ENCODE results near the gene TAGLN.

TAGLN gene

DNA sequence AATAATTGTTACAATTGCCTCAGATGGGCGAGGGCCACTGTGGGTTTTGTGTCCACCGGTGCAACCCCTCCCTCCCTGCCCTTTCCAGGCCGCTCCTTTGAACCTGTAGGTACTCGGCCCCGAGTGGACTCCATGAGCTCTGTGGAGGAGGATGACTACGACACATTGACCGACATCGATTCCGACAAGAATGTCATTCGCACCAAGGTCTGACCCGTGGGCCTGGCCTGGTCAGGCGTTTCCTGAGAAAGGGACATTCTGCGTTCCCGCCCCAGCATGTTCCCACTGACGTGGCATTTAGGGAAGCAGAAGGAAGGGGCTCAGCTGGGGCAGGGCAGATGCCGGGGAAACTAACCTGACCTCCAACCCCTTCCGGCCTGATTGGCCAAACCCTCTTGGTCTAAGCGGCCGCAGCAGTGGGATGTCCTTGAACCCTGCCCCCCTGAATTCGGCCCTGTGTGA is 10.5 kb upstream of the TAGLN start:
- Histone ChIP-seq H3K4me3 (ENCODE audit: low read depth in 1 of 2, low read length in 2 of 2) (no peak overlapping the region), H3K4me2 (ENCODE audit: insufficient read depth, low read length) (no peak overlapping the region), H3K4me1 (ENCODE audit: insufficient read depth, low read length) (no peaks in the 10 kb centered on the region), H2AFZ (ENCODE audit: low read depth, low read length) (no peak overlapping the region), H3K36me3 (ENCODE audit: insufficient read depth, low read length) (peaks cover 22% of the 10 kb centered on the region; the same call in 1 of the 2 replicates), H3K9ac (ENCODE audit: low read depth, low read length) (no peak overlapping the region), H3K9me3 (ENCODE audit: insufficient read depth, low read length, severe bottlenecking) (no peaks in the 10 kb centered on the region), H3K27me3 (ENCODE audit: insufficient read depth, low read length, poor library complexity) (no peaks in the 10 kb centered on the region), H3K27ac (ENCODE audit: low read length) (no peak overlapping the region), H3K79me2 (ENCODE audit: insufficient read depth, low read length) (no peaks in the 10 kb centered on the region), H4K20me1 (ENCODE audit: insufficient read depth, low read length) (no peaks in the 10 kb centered on the region; the same call in 1 of the 2 replicates)
- ATAC-seq (ENCODE audit: insufficient read depth, low read depth) (no peak), DNase-seq (no peak)
- TF ChIP-seq EZH2 (IDR thresholded peaks at IDR 0.05; ENCODE audit: borderline replicate concordance, low read depth, low read length, severe bottlenecking): no peak
- TF ChIP-seq, protein P1, sequence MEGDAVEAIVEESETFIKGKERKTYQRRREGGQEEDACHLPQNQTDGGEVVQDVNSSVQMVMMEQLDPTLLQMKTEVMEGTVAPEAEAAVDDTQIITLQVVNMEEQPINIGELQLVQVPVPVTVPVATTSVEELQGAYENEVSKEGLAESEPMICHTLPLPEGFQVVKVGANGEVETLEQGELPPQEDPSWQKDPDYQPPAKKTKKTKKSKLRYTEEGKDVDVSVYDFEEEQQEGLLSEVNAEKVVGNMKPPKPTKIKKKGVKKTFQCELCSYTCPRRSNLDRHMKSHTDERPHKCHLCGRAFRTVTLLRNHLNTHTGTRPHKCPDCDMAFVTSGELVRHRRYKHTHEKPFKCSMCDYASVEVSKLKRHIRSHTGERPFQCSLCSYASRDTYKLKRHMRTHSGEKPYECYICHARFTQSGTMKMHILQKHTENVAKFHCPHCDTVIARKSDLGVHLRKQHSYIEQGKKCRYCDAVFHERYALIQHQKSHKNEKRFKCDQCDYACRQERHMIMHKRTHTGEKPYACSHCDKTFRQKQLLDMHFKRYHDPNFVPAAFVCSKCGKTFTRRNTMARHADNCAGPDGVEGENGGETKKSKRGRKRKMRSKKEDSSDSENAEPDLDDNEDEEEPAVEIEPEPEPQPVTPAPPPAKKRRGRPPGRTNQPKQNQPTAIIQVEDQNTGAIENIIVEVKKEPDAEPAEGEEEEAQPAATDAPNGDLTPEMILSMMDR (IDR thresholded peaks at IDR 0.05; ENCODE audit: borderline replicate concordance, extremely low read depth, low read length, poor library complexity, severe bottlenecking): no peak

DNA sequence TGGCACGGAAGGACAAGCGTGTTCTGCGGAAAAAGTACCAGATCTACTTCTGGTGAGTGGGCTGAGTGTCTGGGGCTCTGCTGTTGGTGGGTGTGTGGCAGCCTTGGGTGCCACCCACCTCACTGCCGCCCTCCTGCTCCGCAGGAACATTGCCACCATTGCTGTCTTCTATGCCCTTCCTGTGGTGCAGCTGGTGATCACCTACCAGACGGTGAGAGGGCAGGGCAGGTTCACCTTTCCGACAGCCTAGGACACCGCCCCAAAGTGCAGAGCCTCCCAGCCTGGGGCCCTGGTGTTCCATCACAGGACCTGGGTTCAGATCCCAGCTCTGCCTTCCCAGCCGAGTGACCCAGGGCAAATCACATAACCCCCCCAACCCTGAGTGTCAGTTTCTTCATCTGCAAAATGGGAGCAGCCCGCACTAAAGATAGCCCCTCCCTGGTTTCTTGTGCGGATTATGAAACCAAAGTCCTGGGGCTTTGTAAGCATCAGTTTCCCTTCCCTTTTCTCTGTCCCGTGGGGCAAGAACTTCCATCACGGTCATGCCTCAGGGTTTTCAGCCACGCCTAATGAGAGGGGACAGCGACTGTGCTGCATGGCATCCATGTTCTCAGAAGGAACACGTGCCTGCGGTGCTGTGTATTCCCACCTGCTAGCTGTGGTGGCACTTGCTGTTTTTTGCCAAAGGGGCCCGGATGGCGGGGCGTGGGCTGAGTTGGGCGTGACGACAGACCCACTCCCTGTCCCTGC is 9.8 kb upstream of the TAGLN start:
- ATAC-seq (ENCODE audit: insufficient read depth, low read depth) (no peak), DNase-seq (no peak)
- Histone ChIP-seq H2AFZ (ENCODE audit: low read depth, low read length) (no peak overlapping the region), H3K4me1 (ENCODE audit: insufficient read depth, low read length) (no peaks in the 10 kb centered on the region), H3K79me2 (ENCODE audit: insufficient read depth, low read length) (no peaks in the 10 kb centered on the region), H3K9ac (ENCODE audit: low read depth, low read length) (no peak overlapping the region), H3K27me3 (ENCODE audit: insufficient read depth, low read length, poor library complexity) (no peaks in the 10 kb centered on the region), H3K4me2 (ENCODE audit: insufficient read depth, low read length) (no peak overlapping the region), H3K36me3 (ENCODE audit: insufficient read depth, low read length) (peaks cover 22% of the 10 kb centered on the region; the same call in 1 of the 2 replicates), H3K9me3 (ENCODE audit: insufficient read depth, low read length, severe bottlenecking) (no peaks in the 10 kb centered on the region), H3K4me3 (ENCODE audit: low read depth in 1 of 2, low read length in 2 of 2) (no peak overlapping the region), H3K27ac (ENCODE audit: low read length) (no peak overlapping the region), H4K20me1 (ENCODE audit: insufficient read depth, low read length) (no peaks in the 10 kb centered on the region)
- TF ChIP-seq EZH2 (IDR thresholded peaks at IDR 0.05; ENCODE audit: borderline replicate concordance, low read depth, low read length, severe bottlenecking): no peak
- TF ChIP-seq, protein P1 (IDR thresholded peaks at IDR 0.05; ENCODE audit: borderline replicate concordance, extremely low read depth, low read length, poor library complexity, severe bottlenecking): no peak

DNA sequence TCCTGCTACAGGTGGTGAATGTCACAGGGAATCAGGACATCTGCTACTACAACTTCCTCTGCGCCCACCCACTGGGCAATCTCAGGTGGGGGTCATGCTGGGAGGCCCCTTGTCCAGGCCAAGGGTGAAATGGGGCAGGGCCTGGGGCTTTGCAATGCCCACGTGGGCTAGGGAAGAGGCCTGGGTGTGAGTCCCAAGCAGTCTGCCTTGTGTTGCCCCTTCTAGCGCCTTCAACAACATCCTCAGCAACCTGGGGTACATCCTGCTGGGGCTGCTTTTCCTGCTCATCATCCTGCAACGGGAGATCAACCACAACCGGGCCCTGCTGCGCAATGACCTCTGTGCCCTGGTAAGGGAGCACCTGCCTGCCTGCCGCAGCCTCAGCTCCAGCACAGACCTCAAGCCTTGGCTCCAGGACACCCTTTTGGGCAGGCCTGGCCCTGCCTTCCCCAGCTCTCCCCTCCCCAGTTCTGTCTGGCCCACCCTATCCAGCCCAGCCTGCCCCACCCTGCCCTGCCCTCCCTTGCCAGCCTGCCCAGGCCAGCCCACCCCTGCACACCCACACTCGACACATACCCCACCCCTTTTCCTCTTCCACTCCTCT is 9.1 kb upstream of the TAGLN start:
- H3K9me3 ChIP-seq (ENCODE audit: insufficient read depth, low read length, severe bottlenecking): no peaks in the 10 kb centered on the region
- H3K27me3 ChIP-seq (ENCODE audit: insufficient read depth, low read length, poor library complexity): no peaks in the 10 kb centered on the region
- H3K4me1 ChIP-seq (ENCODE audit: insufficient read depth, low read length): no peaks in the 10 kb centered on the region
- no peak overlapping the region for H2AFZ ChIP-seq (ENCODE audit: low read depth, low read length)
- DNase-seq: no peak
- H3K4me2 ChIP-seq (ENCODE audit: insufficient read depth, low read length): no peak overlapping the region
- H3K4me3 ChIP-seq (ENCODE audit: low read depth in 1 of 2, low read length in 2 of 2): no peak overlapping the region
- H4K20me1 ChIP-seq (ENCODE audit: insufficient read depth, low read length): no peaks in the 10 kb centered on the region
- peaks cover 22% of the 10 kb centered on the region; the same call in 1 of the 2 replicates for H3K36me3 ChIP-seq (ENCODE audit: insufficient read depth, low read length)
- no peak for ATAC-seq (ENCODE audit: insufficient read depth, low read depth)
- no peak overlapping the region for H3K9ac ChIP-seq (ENCODE audit: low read depth, low read length)
- TF ChIP-seq, protein P1 (IDR thresholded peaks at IDR 0.05; ENCODE audit: borderline replicate concordance, extremely low read depth, low read length, poor library complexity, severe bottlenecking): no peak
- no peak for TF ChIP-seq EZH2 (IDR thresholded peaks at IDR 0.05; ENCODE audit: borderline replicate concordance, low read depth, low read length, severe bottlenecking)
- H3K27ac ChIP-seq (ENCODE audit: low read length): no peak overlapping the region
- no peaks in the 10 kb centered on the region for H3K79me2 ChIP-seq (ENCODE audit: insufficient read depth, low read length)
